Measurements from ENCODE around the gene DOCK2. TPM values are rescaled to one million over a fixed set of nuclear protein-coding genes. Genes with fewer than 3 reads are reported as not detected.
"Not testable (repeated sequence)": the region's sequence is repeated elsewhere in the genome, so short reads cannot be mapped to it uniquely, and the experiment has no call there.

The DOCK2 gene
- total RNA-seq, 2 donors from 2014 or later = 4.9 to 13.3 TPM

- intact Hi-C loops (cut with DNase I, micrococcal nuclease); DNase-seq; ATAC-seq: not testable (repeated sequence)
Observed at GRCh38 chr5:169766943-169767342, 129.9 kb downstream of the DOCK2 start.

- intact Hi-C loops (cut with DNase I, micrococcal nuclease) = no loop called here
- DNase-seq (no peak), ATAC-seq (no peak)
Observed at GRCh38 chr5:169767938-169768337, 130.9 kb downstream of the DOCK2 start.

GRCh38 chr5:169768416-169768815, 131.3 kb downstream of the DOCK2 start:
- intact Hi-C loops (cut with DNase I, micrococcal nuclease) = no loop called here
- no peak for DNase-seq
- no peak for ATAC-seq

GRCh38 chr5:169770109-169770508, 133.0 kb downstream of the DOCK2 start:
- intact Hi-C loops (cut with DNase I, micrococcal nuclease) = no loop called here
- no peak for ATAC-seq

GRCh38 chr5:169772256-169772655, 135.2 kb downstream of the DOCK2 start:
- ATAC-seq (no peak), DNase-seq (no peak)
- intact Hi-C loops (cut with DNase I, micrococcal nuclease) = no loop called here

More at GRCh38 chr5:169770109-169770508, 133.0 kb downstream of the DOCK2 start:
- DNase-seq = no peak

GRCh38 chr5:169772688-169773087, 135.6 kb downstream of the DOCK2 start:
- ATAC-seq (no peak), DNase-seq (no peak)
- intact Hi-C loops (cut with DNase I, micrococcal nuclease) = no loop called here

GRCh38 chr5:169777159-169777558, 140.1 kb downstream of the DOCK2 start:
- DNase-seq (no peak), ATAC-seq (no peak)
- intact Hi-C loops (cut with DNase I, micrococcal nuclease) = no loop called here

- intact Hi-C loops (cut with DNase I, micrococcal nuclease) = no loop called here
- ATAC-seq = no peak
- no peak for DNase-seq
Observed at GRCh38 chr5:169778622-169779596, 141.8 kb downstream of the DOCK2 start.

GRCh38 chr5:169781420-169782345, 144.6 kb downstream of the DOCK2 start:
- intact Hi-C loops (cut with DNase I, micrococcal nuclease) = no loop called here
- no peak for DNase-seq
- no peak for ATAC-seq

- DNase-seq (no peak), ATAC-seq (no peak)
- intact Hi-C loops (cut with DNase I, micrococcal nuclease) = no loop called here
Observed at GRCh38 chr5:169785771-169786618, 148.9 kb downstream of the DOCK2 start.

- DNase-seq (no peak), ATAC-seq (no peak)
- intact Hi-C loops (cut with DNase I, micrococcal nuclease) = no loop called here
Observed at GRCh38 chr5:169788168-169788567, 151.1 kb downstream of the DOCK2 start.

GRCh38 chr5:169789417-169789940, 152.4 kb downstream of the DOCK2 start:
- DNase-seq = no peak
- ATAC-seq = no peak
- intact Hi-C loops (cut with DNase I, micrococcal nuclease) = no loop called here

- ATAC-seq (no peak), DNase-seq (no peak)
- intact Hi-C loops (cut with DNase I, micrococcal nuclease) = no loop called here
Observed at GRCh38 chr5:169791251-169791650, 154.2 kb downstream of the DOCK2 start.

GRCh38 chr5:169795338-169795737, 158.3 kb downstream of the DOCK2 start:
- ATAC-seq (no peak), DNase-seq (no peak)
- intact Hi-C loops (cut with DNase I, micrococcal nuclease) = no loop called here

- ATAC-seq (no peak), DNase-seq (no peak)
- intact Hi-C loops (cut with DNase I, micrococcal nuclease) = no loop called here
Observed at GRCh38 chr5:169796731-169797130, 159.7 kb downstream of the DOCK2 start.

GRCh38 chr5:169797577-169797976, 160.5 kb downstream of the DOCK2 start:
- ATAC-seq (no peak), DNase-seq (no peak)
- intact Hi-C loops (cut with DNase I, micrococcal nuclease) = no loop called here

- no peak for DNase-seq
- intact Hi-C loops (cut with DNase I, micrococcal nuclease) = no loop called here
- ATAC-seq = no peak
Observed at GRCh38 chr5:169798438-169798837, 161.4 kb downstream of the DOCK2 start.

- ATAC-seq = no peak
Observed at GRCh38 chr5:169798906-169799660, 162.0 kb downstream of the DOCK2 start.

More at GRCh38 chr5:169798906-169799660, 162.0 kb downstream of the DOCK2 start:
- DNase-seq = no peak
- intact Hi-C loops (cut with DNase I, micrococcal nuclease) = no loop called here
